T-helper 1 cell (primary cell): ENCODE measurements around the gene TRIM10.

Experiments used
- DNase-seq, 5 donors: peaks; one replicate each; pipeline ENCODE4 v3.0.0-alpha.2; 2012 to 2020
- total RNA-seq, 4 donors: gene quantifications; one replicate each; lab custom pipeline; 2026; lab: John Stamatoyannopoulos, UW

The TRIM10 gene
- 0 reads per million in 4 donors for total RNA-seq

DNA sequence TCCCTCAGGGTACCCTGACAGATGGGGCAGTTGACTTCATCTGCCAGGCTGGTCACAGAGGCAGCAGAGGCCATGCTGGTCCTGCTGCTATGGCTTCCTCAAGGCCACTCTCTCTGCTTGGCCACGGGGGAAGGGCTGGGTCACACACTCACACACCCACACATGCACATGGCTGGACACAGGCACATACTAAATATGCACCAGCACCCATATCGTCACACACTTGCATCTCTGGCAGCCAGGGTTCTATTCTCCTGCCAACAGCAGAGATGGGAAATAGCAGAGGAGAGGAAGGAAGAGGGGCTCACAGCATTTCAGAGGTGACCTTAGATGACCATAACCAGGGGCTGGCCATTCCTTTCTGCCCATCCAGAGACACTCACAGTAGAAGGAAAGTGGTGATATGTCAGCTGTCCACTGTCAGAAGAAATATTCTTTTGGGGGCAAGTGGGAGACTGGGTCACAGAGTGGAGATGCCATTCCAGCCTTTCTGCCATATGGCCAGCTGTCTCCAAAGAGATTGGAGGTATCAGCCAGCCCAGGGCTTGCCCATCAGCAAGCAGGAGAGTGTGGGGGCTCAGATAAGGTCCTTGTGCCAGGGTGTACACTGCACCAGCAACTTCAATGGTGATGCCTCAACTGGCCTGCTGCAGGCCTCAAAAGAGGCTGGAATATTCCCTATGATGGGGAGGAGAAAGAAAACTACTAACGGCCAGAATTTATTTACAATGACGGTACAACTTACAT is at the start of gene TRIM10:
TRIM10 (minus strand) TSS at position 427 of the 747 bp plus-strand sequence; CDS start at position 74, 353 bp downstream.
- DNase-seq: no peak

- DNase-seq: no peak
Measured at GRCh38 chr6:30207619-30208295, 46.7 kb upstream of the TRIM10 start.

DNA sequence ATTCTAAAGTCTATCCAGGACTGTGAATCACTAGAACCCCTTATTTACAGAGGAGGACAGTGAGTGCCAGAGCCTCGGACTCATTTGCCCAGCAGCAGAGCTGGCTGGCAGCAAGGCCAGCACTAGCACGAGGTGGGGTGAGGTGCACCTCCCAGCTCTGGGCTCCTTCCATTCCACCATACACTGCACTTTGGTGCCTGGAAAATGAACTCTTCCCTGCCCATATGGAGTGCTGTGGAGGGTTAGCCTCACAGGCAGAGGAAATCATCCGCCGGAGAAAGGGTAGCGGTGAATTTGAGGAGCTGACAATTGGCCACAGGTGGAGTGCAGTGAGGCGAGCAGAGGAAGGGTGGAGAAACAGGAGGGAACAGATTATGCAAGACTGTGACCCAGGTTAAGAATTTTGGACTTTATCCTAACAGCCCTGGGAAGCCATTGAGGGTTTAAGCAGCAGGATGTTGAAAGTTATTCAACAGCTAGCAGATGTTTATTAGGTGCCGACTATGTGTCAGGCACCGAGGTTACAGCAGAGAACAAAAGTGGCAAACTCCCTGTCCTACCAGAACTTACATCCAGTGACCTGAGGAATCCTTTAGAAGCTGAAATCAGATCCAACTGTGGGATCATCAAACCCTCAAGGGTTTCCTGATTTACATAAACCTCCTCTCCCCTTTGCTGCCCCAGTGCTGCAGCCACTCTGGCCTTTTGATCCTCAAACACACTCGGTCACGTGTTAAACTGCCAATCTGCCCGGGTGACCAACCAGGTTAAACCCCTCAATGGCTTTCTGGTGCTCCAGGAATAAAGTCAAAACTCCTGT is 46.0 kb upstream of the TRIM10 start:
- DNase-seq: no peak

DNA sequence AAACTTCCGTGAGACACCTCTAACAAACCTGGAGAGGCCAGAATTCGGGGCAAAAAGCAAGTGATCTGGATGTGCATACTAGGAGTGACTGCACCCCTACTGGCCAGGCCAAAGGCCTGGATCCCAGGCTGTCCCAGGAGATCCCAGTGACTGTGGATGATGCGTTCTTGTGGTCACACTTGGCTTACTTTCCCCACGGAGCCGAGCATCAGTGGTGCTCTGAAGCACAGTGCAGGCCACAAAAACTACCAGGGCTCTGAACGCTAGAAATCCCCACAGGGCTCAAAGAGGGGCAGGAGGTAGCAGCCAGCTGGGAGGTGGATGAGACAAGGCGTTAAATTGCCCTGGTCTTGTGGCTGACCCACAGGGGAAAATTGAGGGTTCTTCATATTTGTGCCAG is 45.1 kb upstream of the TRIM10 start:
- DNase-seq: no peak

GRCh38 chr6:30204116-30204515 is 43.1 kb upstream of the TRIM10 start:
- DNase-seq: no peak

DNA sequence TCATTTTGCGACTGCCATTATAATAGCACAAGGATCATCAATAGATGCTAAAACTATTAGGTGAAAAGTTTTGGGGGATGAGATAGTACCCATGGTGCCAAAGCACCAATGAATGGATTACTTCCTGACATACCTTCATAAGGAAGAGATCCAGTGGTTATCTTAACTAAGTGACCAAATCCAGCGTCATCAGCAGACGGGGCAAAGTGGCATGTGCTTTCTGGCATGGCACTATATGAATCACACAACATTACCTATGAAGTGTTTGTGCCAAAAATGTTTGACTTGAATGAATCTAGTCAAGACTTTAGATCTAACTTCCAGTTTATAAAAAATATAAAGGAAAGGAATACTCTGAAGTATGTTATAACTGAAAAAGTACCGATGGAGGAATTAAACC is 41.4 kb upstream of the TRIM10 start:
- no peak for DNase-seq

DNA sequence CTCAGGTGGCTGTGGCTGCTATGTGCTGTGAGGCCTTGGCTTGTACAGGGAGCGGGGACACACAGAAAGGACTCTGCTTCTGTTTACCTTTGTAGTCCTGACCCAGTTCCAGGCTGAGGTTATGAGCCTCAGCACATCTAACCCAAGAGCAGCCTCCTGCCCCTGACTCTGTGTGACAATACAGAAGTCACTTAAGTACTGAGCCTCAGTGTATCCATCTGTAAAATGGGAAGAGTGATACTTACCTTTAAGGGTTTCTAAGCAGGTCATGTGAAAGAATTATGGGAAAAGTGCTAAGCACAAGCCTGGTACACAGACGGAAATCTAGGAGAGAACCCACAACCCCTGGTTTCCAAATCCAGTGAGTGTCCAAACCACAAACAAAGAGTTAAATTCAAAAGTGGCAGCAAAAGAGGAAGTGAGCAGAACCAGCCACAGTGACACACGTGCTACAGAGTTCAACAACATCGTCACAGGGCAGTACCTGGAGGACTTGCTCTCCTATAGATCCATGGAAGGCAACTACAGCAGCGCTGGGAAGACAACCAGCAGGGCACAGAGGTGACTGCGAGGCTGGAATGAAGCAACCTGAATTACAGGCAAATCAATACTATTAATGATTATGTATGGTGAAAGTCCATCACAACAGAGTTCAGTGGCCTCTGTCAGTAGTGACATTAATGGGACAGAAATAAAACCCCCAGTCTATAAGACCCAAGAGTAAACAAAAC is 39.7 kb upstream of the TRIM10 start:
- DNase-seq: no peak

GRCh38 chr6:30198166-30199084 is 37.4 kb upstream of the TRIM10 start:
- DNase-seq: no peak

DNA sequence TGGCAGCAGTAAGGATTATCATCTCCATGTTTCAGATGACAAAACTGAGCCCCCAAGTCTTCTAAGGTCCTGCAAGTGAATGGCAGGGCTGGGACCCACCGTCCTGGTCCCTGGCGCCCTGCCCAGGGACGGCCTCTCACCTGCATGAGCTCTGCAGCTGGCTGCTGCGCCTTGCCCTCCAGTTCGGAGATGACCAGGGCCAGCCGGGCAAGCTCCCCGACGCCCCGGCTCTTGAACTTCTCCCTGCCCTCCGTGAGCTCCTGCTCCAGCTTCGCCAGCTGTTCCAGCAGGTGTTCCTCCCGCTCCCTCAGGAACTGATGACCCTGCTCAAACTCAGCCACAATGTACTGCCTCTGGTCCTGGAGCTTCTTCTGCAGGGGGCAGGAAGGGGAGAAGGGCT is 35.4 kb upstream of the TRIM10 start:
- DNase-seq: no peak

DNA sequence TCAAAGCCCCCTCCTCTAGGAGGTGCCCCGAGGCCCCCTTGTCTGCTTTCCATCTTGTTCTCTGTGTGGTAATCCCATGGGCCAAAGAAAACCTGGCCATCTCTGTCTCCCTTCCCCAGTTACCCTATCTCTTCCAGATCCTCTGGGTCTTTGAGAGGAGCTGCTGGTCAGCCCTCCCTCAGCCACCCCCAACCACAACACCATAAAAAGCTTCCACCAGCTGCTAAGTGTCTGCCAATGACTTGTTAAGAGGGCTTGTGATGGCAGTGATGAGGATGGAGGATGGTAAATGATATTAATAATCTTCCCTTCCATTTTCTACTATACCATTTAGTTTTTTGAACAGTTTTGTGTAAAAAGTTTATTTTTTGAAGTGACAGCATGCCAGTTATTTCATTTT is 34.9 kb upstream of the TRIM10 start:
- no peak for DNase-seq

DNA sequence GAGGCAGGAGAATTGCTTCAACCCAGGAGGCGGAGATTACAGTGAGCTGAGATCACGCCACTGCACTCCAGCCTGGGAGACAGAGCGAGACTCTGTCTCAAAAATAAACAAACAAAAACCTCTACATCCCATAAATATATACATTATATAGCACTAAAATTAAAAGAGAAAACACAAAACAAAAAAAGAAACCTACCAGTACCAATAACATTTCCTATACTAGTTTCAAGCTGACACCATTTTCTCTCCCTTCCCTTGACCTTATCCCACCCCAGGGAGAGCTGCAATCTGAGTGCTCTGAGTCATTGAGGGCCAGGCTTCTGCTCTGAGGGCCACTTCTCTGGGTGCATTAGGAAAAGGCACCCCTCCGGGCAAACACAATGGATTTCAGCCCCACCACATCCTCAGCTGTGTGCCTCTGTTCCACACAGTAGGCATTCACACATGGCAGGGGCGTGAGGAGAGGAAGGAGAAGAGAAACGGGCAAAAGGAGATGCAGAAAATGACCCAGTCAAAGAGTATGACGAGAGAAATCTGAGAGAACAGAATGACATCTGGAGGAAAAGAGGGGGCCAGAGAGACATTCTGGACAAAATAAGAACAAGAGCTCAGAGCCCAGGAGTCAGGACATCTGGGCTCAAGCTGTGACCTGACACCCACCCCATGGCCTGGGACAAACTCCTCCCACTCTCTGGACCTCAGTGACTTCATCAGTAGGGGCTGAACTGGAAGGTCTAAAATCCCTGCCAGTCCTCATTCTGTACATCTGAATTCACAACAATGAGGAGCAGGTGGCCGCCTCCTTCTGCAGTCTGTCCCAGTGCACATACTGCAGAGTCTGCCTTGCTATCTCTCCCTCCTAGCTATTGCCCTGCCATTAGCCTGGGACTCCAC is 34.0 kb upstream of the TRIM10 start:
- DNase-seq: no peak

DNA sequence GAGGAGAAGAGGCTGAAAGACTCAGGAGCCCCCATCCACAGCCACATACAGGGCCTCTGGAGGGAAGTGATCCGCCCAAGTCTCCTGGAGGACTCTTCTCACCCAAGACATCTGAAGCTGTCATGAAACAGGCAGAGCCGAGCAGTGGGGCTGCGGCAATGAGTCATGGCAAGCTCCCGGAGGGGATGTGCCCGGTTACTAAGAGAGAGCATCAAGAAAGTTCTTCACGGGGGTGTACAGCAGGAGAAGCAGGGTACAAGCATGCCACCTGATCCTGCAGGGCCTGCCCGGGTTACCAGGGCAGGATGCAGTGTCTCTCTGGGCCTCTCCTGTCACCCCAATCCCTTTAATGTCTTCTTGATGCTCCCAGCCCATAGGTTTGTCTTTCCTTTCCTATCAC is 31.1 kb upstream of the TRIM10 start:
- no peak for DNase-seq

DNA sequence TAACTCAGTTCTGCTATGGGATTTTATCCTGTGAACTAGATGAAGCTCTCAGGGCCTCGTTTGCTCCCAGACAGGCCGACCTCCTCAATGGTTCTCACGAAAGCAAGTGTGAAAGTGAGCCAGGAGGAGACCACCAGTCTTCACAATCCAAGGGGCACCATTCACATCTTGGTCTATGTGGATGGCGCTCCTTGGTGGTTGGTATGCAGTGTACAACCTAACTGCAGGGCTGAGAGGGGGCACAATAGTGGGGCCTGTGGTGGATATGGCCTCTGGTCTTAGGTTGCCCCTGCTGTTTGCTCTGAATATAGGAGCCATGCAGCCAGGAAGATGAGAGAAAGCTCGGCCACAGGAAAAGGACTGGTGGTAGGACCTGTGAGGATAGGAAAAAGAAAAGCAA is 27.5 kb upstream of the TRIM10 start:
- no peak for DNase-seq

DNA sequence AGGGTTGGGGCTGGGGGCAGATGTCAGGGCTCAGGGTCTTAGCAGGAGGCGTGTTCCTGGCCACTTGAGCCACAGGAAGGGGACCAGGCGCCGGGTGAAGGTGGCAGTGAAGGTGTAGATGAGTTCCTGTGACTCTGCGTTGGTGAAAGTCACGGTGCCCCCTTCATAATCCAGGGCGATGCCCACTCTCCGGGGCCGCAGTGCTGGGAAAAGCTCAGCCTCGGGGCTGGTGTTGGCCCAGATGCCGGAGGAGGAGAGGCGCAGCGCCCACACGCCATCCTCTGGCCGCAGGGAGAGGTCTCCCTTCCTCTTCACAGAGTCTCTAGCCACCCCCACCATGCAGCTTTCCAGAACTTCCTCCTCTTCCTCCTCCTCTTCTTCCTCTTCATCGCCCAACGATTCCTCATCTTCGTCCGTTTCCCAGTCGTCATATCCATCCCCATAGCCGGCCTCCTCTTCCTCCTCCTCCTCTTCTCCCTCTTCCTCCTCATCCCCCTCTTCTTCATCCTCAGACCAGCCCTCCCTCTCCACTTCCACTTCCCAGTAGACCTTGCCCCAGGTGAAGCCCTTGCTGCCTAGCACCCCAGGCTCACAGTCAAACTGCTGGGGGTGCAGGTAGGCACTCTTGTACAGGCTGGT is 25.0 kb upstream of the TRIM10 start:
- DNase-seq: no peak

DNA sequence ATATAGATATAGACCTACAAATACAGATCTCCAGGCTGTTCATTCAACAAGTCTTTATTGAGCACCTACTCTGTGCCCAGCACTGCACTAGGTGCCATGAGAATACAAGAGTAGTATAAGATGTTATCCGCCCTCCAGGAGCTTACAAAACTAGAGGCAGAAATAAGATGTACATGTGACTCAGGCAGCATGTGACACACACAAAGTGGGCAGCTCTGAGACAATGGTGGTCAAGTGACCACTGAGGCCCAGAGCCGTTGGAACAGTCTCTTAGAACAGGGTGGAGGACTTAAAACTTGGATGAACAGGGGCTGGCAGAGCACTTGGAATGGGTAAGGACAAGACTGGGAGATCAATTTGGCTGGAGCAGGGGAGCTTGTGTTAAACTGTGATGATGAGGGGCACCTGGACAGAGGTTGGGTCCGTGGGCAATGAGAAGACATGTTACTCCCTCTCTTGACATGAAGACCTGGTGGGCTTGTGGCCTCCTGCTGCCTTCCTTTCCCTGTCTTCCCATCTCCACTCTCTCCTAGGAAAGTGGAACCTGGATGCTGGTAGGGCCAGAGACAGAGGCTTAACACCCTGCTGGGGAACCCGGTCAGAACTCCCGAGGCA is 23.5 kb upstream of the TRIM10 start:
- DNase-seq: no peak

DNA sequence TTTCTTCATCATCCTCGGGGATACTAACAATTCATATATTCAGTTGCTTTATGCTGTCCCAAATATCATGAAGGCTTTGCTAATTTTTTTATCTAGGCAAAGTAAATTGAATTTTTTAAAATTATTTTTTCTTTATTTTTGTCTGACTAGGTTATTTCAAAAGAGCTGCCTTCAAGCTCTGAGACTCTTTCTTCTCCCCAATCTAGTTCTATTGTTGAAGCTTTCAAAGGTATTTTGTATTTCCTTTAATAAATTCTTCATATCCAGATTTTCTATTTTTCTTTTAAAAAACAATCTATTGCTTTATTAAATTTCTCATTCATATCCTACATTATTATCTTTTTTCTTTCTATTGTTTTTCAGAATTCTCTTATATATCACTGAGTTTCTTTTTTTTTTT is 19.1 kb upstream of the TRIM10 start:
- DNase-seq: no peak

- DNase-seq: no peak
Measured at GRCh38 chr6:30178837-30179236, 17.8 kb upstream of the TRIM10 start.

- no peak for DNase-seq
Measured at GRCh38 chr6:30175765-30176164, 14.8 kb upstream of the TRIM10 start.

DNA sequence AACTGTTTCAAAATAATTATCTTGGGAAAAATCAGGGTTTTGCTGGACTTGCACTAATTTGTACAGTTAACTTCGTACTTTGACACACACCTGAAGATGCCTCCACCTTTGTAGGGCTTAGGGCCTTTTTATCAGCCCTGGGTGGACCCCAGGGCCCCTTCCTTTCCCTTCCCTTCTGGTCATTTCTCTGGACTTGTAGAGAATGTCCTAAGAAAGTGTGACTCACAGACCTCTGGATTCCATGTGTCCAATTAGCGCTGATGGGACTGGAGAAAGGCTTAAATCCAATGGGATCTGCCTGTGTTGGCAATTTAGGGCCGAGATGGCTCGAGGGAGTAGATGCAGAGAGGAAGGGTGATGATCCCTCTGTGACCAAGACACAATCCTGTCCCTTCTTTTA is 11.7 kb upstream of the TRIM10 start:
- no peak for DNase-seq
